Breast epithelium (tissue), 3 donors: Measurements from ENCODE around the gene C19orf73.

ENCODE experiments used
- POLR2A ChIP-seq: fragments of 450-650 bp; IDR thresholded peaks from one replicate; pipeline ENCODE4 v1.6.1; 2016; ENCODE audit warnings: antibody characterized with exemption, mild to moderate bottlenecking, moderate library complexity
- POLR2AphosphoS5 ChIP-seq, 3 donors: sonication (generic); formaldehyde crosslinking; IDR thresholded peaks; one replicate each; pipeline ENCODE4 v1.6.1; 2017; ENCODE audit warnings: antibody characterized with exemption in 3 of 3

- TF ChIP-seq POLR2A (no peak), POLR2AphosphoS5 (IDR thresholded peaks at IDR 0.05) (no peak)
These were observed 32.6 kb downstream of the C19orf73 start for GRCh38 chr19:49086296-49086695.
